Stimulated activated CD8-positive, alpha-beta memory T cell treated with anti-CD3 and anti-CD28 coated beads, Interleukin-12 subunit alpha, Interleukin-12 subunit beta, amount 100 ng/mL, for 1 hour (primary cell): ENCODE measurements around the gene CTBP1.

Experiments
- DNase-seq: peaks from one replicate; pipeline ENCODE4 v3.0.0-alpha.2; 2020; ENCODE audit warnings: low read depth

CTBP1 gene

GRCh38 chr4:1283711-1284110 is 34.8 kb upstream of the CTBP1 start:
- DNase-seq = no peak

GRCh38 chr4:1279253-1279652 is 30.3 kb upstream of the CTBP1 start:
- DNase-seq = no peak

- DNase-seq = no peak
Measured at GRCh38 chr4:1277667-1278665, 29.0 kb upstream of the CTBP1 start.

GRCh38 chr4:1276984-1277383 is 28.1 kb upstream of the CTBP1 start:
- DNase-seq = no peak

GRCh38 chr4:1274871-1275270 is 25.9 kb upstream of the CTBP1 start:
- no peak for DNase-seq

- DNase-seq = no peak
Measured at GRCh38 chr4:1271686-1272085, 22.8 kb upstream of the CTBP1 start.

GRCh38 chr4:1269209-1269608 is 20.3 kb upstream of the CTBP1 start:
- no peak for DNase-seq

GRCh38 chr4:1266881-1267763 is 18.2 kb upstream of the CTBP1 start:
- no peak for DNase-seq

- no peak for DNase-seq
Measured at GRCh38 chr4:1265351-1265750, 16.4 kb upstream of the CTBP1 start.

- no peak for DNase-seq
Measured at GRCh38 chr4:1264942-1265341, 16.0 kb upstream of the CTBP1 start.

- DNase-seq = no peak
Measured at GRCh38 chr4:1261107-1261928, 12.4 kb upstream of the CTBP1 start.

- DNase-seq = no peak
Measured at GRCh38 chr4:1260418-1261106, 11.6 kb upstream of the CTBP1 start.

- DNase-seq = no peak
Measured at GRCh38 chr4:1259966-1260365, 11.0 kb upstream of the CTBP1 start.

GRCh38 chr4:1258457-1258856 is 9.5 kb upstream of the CTBP1 start:
- DNase-seq = no peak

GRCh38 chr4:1255699-1256098 is 6.8 kb upstream of the CTBP1 start:
- no peak for DNase-seq

- no peak for DNase-seq
Measured at GRCh38 chr4:1255151-1255550, 6.2 kb upstream of the CTBP1 start.

GRCh38 chr4:1253831-1254230 is 4.9 kb upstream of the CTBP1 start:
- DNase-seq = no peak

- DNase-seq = no peak
Measured at GRCh38 chr4:1252928-1253492, 4.1 kb upstream of the CTBP1 start.

- no peak for DNase-seq
Measured at GRCh38 chr4:1251773-1252066, 2.8 kb upstream of the CTBP1 start.

- DNase-seq = no peak
Measured at GRCh38 chr4:1250921-1251772, 2.2 kb upstream of the CTBP1 start.

GRCh38 chr4:1250527-1250812 is 1.5 kb upstream of the CTBP1 start:
- no peak for DNase-seq
